ENCODE data around the gene RGPD5. TPM values are rescaled to one million over a fixed set of nuclear protein-coding genes. Genes with fewer than 3 reads are reported as not detected.
"Not testable (repeated sequence)": the region's sequence is repeated elsewhere in the genome, so short reads cannot be mapped to it uniquely, and the experiment has no call there.

Gene RGPD5
- polyA plus RNA-seq (2011; rRNA removed) (16.9 and 24.8 TPM in 2 replicates), polyA plus RNA-seq (2017; fragmentation: RNase III; extraction: RNeasy Plus Mini Kit Qiagen cat#74134 plus additional on column Dnase treatment) (9.8 to 10.8 TPM (median 9.9 TPM) in 3 replicates), polyA minus RNA-seq (2011; rRNA and poly(A)+ RNA removed) (15.4 and 22.8 TPM in 2 replicates)
- 3.4 and 5.3 TPM in 2 replicates for polyA plus RNA-seq (2012; cell fraction: cytosol; rRNA removed)
- polyA plus RNA-seq (2012; cell fraction: nucleus; rRNA removed), result 8.5 and 14.5 TPM in 2 replicates

GRCh38 chr2:109794074-109794737, at the start of gene RGPD5:
TSS of gene RGPD5 (plus strand) at chr2:109794305. CDS start at chr2:109794466, 161 bp downstream.
- DNase-seq (ENCODE audit: low read depth in 1 of 2, low spot score in 1 of 2); FAIRE-seq; H3K4me1 ChIP-seq; H3K27ac ChIP-seq; POLR2A ChIA-PET; H3K4me2 ChIP-seq; H3K9me3 ChIP-seq; CTCF ChIA-PET; H3K4me3 ChIP-seq: not testable (repeated sequence)
- no CpG with 5 or more reads among the region's 77 CpGs for WGBS (ENCODE audit: missing lambda C conversion rate)
- ATAC-seq, result peak; percentile 90 to 93

GRCh38 chr2:109751572-109751971, 42.5 kb upstream of the RGPD5 start:
- H3K27ac ChIP-seq; DNase-seq (ENCODE audit: low read depth in 1 of 2, low spot score in 1 of 2); H3K9me3 ChIP-seq; H3K4me2 ChIP-seq; FAIRE-seq; H3K4me3 ChIP-seq; POLR2A ChIA-PET; H3K4me1 ChIP-seq; CTCF ChIA-PET: not testable (repeated sequence)
- WGBS (ENCODE audit: missing lambda C conversion rate), result no CpG with 5 or more reads among the region's 6 CpGs
- ATAC-seq, result peak; percentile 54 to 68; a peak in 5 of 6 replicates

- DNase-seq (ENCODE audit: low read depth in 1 of 2, low spot score in 1 of 2); H3K27ac ChIP-seq; POLR2A ChIA-PET; H3K4me1 ChIP-seq; FAIRE-seq; H3K4me2 ChIP-seq; H3K9me3 ChIP-seq; CTCF ChIA-PET; ATAC-seq; H3K4me3 ChIP-seq: not testable (repeated sequence)
- WGBS (ENCODE audit: missing lambda C conversion rate), result no CpG with 5 or more reads among the region's 3 CpGs
These were observed 36.8 kb upstream of the RGPD5 start for GRCh38 chr2:109757163-109757824.

GRCh38 chr2:109760265-109761042, 33.7 kb upstream of the RGPD5 start:
- POLR2A ChIA-PET; H3K4me1 ChIP-seq; CTCF ChIA-PET; FAIRE-seq; H3K27ac ChIP-seq; H3K9me3 ChIP-seq; DNase-seq (ENCODE audit: low read depth in 1 of 2, low spot score in 1 of 2): not testable (repeated sequence)
- peak overlapping the region; percentile 62; the same call in 2 of the 3 replicates for H3K4me2 ChIP-seq
- WGBS (ENCODE audit: missing lambda C conversion rate), result 1% methylated on average over 7 of the region's 106 CpGs
- H3K4me3 ChIP-seq, result peak overlapping the region; percentile 33; the same call in 2 of the 3 replicates
- peak; percentile 77 to 79 for ATAC-seq

- H3K27ac ChIP-seq; H3K9me3 ChIP-seq; POLR2A ChIA-PET; H3K4me3 ChIP-seq; FAIRE-seq; H3K4me1 ChIP-seq; CTCF ChIA-PET; DNase-seq (ENCODE audit: low read depth in 1 of 2, low spot score in 1 of 2): not testable (repeated sequence)
- H3K4me2 ChIP-seq, result 0 out of 3 replicates have a peak overlapping the region, but pooled peaks have one; percentile 62
- ATAC-seq, result peak; percentile 57 to 74
- 20% methylated on average over 4 of the region's 23 CpGs for WGBS (ENCODE audit: missing lambda C conversion rate)
These were observed 33.1 kb upstream of the RGPD5 start for GRCh38 chr2:109761043-109761454.

- ATAC-seq; H3K9me3 ChIP-seq; DNase-seq (ENCODE audit: low read depth in 1 of 2, low spot score in 1 of 2); FAIRE-seq; H3K27ac ChIP-seq; H3K4me2 ChIP-seq; POLR2A ChIA-PET; H3K4me3 ChIP-seq; CTCF ChIA-PET; H3K4me1 ChIP-seq: not testable (repeated sequence)
- 76% methylated on average over 1 of the region's 5 CpGs for WGBS (ENCODE audit: missing lambda C conversion rate)
These were observed 32.1 kb upstream of the RGPD5 start for GRCh38 chr2:109761976-109762375.

GRCh38 chr2:109766074-109766473, 28.0 kb upstream of the RGPD5 start:
- 69% methylated on average over 5 of the region's 11 CpGs for WGBS (ENCODE audit: missing lambda C conversion rate)
- H3K9me3 ChIP-seq; CTCF ChIA-PET; H3K27ac ChIP-seq; H3K4me2 ChIP-seq; FAIRE-seq; POLR2A ChIA-PET; H3K4me3 ChIP-seq; H3K4me1 ChIP-seq; ATAC-seq; DNase-seq (ENCODE audit: low read depth in 1 of 2, low spot score in 1 of 2): not testable (repeated sequence)

- WGBS (ENCODE audit: missing lambda C conversion rate), result 78% methylated on average over 6 of the region's 8 CpGs
- H3K9me3 ChIP-seq; CTCF ChIA-PET; POLR2A ChIA-PET; H3K4me2 ChIP-seq; ATAC-seq; FAIRE-seq; H3K4me1 ChIP-seq; H3K27ac ChIP-seq; H3K4me3 ChIP-seq; DNase-seq (ENCODE audit: low read depth in 1 of 2, low spot score in 1 of 2): not testable (repeated sequence)
These were observed 27.1 kb upstream of the RGPD5 start for GRCh38 chr2:109766886-109767578.

- CTCF ChIA-PET; DNase-seq (ENCODE audit: low read depth in 1 of 2, low spot score in 1 of 2); H3K27ac ChIP-seq; H3K4me2 ChIP-seq; FAIRE-seq; H3K9me3 ChIP-seq; H3K4me1 ChIP-seq; POLR2A ChIA-PET; H3K4me3 ChIP-seq: not testable (repeated sequence)
- WGBS (ENCODE audit: missing lambda C conversion rate), result no CpG with 5 or more reads among the region's 10 CpGs
- ATAC-seq, result peak in 1 of 2 experiments; percentile 33; a peak in 1 of 6 replicates
These were observed 25.2 kb upstream of the RGPD5 start for GRCh38 chr2:109768934-109769333.

GRCh38 chr2:109779118-109779517, 15.0 kb upstream of the RGPD5 start:
- FAIRE-seq; H3K27ac ChIP-seq; H3K4me1 ChIP-seq; POLR2A ChIA-PET; H3K9me3 ChIP-seq; DNase-seq (ENCODE audit: low read depth in 1 of 2, low spot score in 1 of 2); CTCF ChIA-PET; H3K4me3 ChIP-seq; ATAC-seq; H3K4me2 ChIP-seq: not testable (repeated sequence)
- WGBS (ENCODE audit: missing lambda C conversion rate), result no CpG with 5 or more reads among the region's 2 CpGs
